ENCODE measurements around the gene TMPRSS13. TPM values are rescaled to one million over a fixed set of nuclear protein-coding genes. Genes with fewer than 3 reads are reported as not detected.
"Not testable (repeated sequence)": the region's sequence is repeated elsewhere in the genome, so short reads cannot be mapped to it uniquely, and the experiment has no call there.

TMPRSS13 gene
- not detected for total RNA-seq

DNA sequence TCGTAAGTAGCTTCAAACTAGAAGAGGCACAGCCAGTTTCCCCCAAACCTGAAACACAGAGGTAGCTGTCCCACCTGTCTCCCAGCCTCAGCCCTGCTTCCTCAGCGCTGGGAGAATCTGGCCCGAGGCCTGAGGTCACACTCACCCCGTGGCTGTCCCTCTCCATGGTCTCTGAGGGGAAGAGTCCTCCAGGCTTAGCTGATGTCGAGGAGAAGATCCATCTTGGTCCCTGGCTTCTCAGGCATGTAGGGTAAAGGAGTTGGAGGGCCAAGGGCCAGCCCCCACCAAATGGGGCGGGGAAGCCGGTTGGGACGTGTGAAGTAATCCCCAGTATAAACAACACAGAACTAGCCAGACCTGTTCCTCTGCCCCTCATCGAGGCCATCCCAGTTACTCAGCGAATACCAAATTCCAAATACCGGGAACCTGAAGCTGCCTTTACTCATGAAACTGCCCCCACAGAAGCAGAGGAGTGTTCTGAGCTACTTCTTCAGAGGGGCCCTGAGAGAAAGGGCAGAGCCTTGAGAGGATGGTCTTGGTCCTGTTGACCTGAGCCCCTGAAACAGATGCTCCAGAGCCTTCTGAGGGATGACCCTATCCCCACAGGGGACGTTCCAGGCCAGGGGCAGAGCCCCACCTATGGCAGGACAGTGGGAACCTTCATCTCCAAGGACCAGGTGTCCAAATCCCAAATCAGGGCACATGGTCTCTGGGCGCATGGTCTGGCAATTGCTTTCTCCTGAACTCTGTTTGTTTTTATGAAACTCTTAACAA lies at the start of gene TMPRSS13:
Gene TMPRSS13 (minus strand): TSS at position 261 of the 774 bp plus-strand sequence. CDS start 95 bp downstream, at position 166.
- no peak for TF ChIP-seq CTCF (IDR thresholded peaks at IDR 0.05)
- Histone ChIP-seq H3K27me3 (no peaks in the 10 kb centered on the region), H3K4me3 (no peak within 1 kb of the TSS), H3K9me3 (no peaks in the 10 kb centered on the region), H3K27ac (no peak within 1 kb of the TSS), H3K4me1 (no peaks in the 10 kb centered on the region), H3K36me3 (no peaks in the 10 kb centered on the region)
- DNase-seq (ENCODE audit: low spot score in 2 of 2) = no peak
- intact Hi-C loops (cut with DNase I) = no loop called here

DNA sequence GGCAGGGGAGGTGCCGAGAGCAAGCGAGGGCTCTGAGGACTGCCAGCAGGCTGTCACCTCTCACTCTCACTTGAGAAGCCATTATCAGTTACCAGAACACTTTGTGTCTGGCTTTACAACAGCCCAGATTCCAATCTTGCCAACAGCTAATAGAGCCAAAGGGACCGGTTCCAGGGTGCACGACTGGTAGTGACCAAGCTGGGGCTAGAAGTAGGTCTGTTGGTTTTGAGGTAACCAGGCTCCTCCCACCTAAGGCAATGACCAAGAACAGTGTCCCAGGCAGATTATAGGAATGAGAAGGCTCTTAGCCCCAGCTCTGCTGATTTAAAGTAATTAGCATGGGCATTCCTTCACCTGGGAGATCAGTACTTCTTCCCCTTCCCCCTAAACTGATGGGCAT lies 49.8 kb upstream of the TMPRSS13 start:
- H3K36me3 ChIP-seq = no peaks in the 10 kb centered on the region
- no peaks in the 10 kb centered on the region for H3K27me3 ChIP-seq
- no peaks in the 10 kb centered on the region for H3K9me3 ChIP-seq
- H3K27ac ChIP-seq = peak overlapping the region in 1 of 2 donors; percentile 13
- no peak for DNase-seq (ENCODE audit: low spot score in 2 of 2)
- TF ChIP-seq CTCF (IDR thresholded peaks at IDR 0.05) = no peak
- no peaks in the 10 kb centered on the region for H3K4me1 ChIP-seq
- intact Hi-C loops (cut with DNase I) = no loop called here
- no peak overlapping the region for H3K4me3 ChIP-seq

DNA sequence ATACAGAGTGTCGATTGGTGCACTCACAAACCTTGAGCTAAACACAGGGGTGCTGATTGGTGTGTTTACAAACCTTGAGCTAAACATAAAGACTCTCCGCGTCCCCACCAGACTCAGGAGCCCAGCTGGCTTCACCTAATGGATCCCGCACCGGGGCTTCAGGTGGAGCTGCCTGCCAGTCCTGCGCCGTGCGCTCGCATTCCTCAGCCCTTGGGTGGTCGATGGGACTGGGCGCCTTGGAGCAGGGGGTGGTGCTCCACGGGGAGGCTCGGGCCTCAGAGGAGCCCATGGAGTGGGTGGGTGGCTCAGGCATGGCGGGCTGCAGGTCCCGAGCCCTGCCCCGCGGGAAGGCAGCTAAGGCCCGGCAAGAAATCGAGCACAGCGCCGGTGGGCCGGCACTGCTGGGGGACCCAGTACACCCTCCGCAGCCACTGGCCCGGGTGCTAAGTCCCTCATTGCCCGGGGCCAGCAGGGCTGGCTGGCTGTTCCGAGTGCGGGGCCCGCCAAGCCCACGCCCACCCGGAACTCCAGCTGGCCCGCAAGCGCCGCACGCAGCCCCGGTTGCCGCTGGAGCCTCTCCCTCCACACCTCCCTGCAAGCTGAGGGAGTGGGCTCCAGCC lies 49.2 kb upstream of the TMPRSS13 start:
- H3K4me1 ChIP-seq; H3K27me3 ChIP-seq; DNase-seq (ENCODE audit: low spot score in 2 of 2); H3K36me3 ChIP-seq; H3K27ac ChIP-seq; intact Hi-C loops (cut with DNase I); H3K4me3 ChIP-seq; H3K9me3 ChIP-seq: not testable (repeated sequence)

GRCh38 chr11:117977612-117978264 lies 48.5 kb upstream of the TMPRSS13 start:
- H3K4me3 ChIP-seq; H3K36me3 ChIP-seq; H3K27ac ChIP-seq; H3K9me3 ChIP-seq; DNase-seq (ENCODE audit: low spot score in 2 of 2); intact Hi-C loops (cut with DNase I); H3K27me3 ChIP-seq; H3K4me1 ChIP-seq: not testable (repeated sequence)

- no peak overlapping the region for H3K27ac ChIP-seq
- no peaks in the 10 kb centered on the region for H3K36me3 ChIP-seq
- H3K4me3 ChIP-seq = no peak overlapping the region
- DNase-seq (ENCODE audit: low spot score in 2 of 2) = no peak
- intact Hi-C loops (cut with DNase I) = no loop called here
- no peaks in the 10 kb centered on the region for H3K9me3 ChIP-seq
- H3K4me1 ChIP-seq = no peaks in the 10 kb centered on the region
- no peaks in the 10 kb centered on the region for H3K27me3 ChIP-seq
- TF ChIP-seq CTCF (IDR thresholded peaks at IDR 0.05) = no peak
Measured at GRCh38 chr11:117977029-117977428, 47.8 kb upstream of the TMPRSS13 start.

GRCh38 chr11:117976445-117976844 lies 47.2 kb upstream of the TMPRSS13 start:
- intact Hi-C loops (cut with DNase I) = no loop called here

More at GRCh38 chr11:117976445-117976844, 47.2 kb upstream of the TMPRSS13 start:
- no peak for TF ChIP-seq CTCF (IDR thresholded peaks at IDR 0.05)
- DNase-seq (ENCODE audit: low spot score in 2 of 2) = no peak
- Histone ChIP-seq H3K9me3 (no peaks in the 10 kb centered on the region), H3K36me3 (no peaks in the 10 kb centered on the region), H3K27ac (no peak overlapping the region), H3K4me1 (no peaks in the 10 kb centered on the region), H3K27me3 (no peaks in the 10 kb centered on the region), H3K4me3 (no peak overlapping the region)
